ENCODE measurements around the gene PHF12. TPM values are rescaled to one million over a fixed set of nuclear protein-coding genes. Genes with fewer than 3 reads are reported as not detected.

Gene PHF12
- total and polyA plus RNA-seq, 2 of the 8 experiments (the other 6 are each of a cell fraction or from before 2014, with no cell fraction given): 38.8 to 65.7 TPM

DNA sequence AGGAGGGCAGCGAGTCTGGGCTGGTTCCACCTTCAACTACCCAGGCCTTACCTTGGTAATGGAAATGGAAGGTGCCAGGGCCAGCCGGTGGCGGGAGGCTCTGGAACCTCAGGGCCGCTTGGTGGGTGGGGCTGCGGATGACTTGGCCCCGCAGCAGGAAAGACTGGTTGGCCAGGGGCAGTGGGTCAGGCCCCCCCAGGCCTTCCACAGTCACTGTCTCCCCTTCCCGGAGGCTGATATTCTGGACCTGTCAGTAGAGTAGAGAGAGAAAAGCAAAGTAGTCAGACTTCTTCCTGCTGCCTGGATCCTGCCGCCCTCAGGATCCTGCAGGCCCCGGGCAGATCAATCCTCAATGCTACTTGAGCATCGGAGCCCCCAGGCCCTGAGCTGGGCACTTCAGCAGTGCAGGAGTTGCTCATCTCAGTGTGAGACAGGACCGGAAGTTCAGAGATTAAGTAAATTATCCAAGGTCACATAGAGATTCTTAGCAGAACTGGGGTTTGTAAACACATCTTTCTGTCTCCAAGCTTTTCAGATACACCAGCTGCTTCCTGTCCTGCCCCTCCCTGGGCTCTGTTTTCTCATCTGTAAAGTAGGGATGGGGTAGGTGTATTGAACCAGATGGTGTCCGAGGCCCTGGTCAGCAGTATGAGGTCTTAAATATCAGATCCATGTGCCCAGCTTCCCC, 18.5 kb upstream of the PHF12 start (continued):
- TF ChIP-seq, protein P1, sequence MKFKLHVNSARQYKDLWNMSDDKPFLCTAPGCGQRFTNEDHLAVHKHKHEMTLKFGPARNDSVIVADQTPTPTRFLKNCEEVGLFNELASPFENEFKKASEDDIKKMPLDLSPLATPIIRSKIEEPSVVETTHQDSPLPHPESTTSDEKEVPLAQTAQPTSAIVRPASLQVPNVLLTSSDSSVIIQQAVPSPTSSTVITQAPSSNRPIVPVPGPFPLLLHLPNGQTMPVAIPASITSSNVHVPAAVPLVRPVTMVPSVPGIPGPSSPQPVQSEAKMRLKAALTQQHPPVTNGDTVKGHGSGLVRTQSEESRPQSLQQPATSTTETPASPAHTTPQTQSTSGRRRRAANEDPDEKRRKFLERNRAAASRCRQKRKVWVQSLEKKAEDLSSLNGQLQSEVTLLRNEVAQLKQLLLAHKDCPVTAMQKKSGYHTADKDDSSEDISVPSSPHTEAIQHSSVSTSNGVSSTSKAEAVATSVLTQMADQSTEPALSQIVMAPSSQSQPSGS (IDR thresholded peaks at IDR 0.05; ENCODE audit: low read length): no peak
- TF ChIP-seq CEBPB (IDR thresholded peaks at IDR 0.05; ENCODE audit: low read depth, low read length) (no peak), CBX8 (IDR thresholded peaks at IDR 0.05; ENCODE audit: borderline replicate concordance, low read depth, low read length) (no peak), SP1 (IDR thresholded peaks at IDR 0.05; ENCODE audit: low read depth, low read length) (no peak)
